HepG2 (cell line): ENCODE measurements around the gene BOLA3. TPM values are rescaled to one million over a fixed set of nuclear protein-coding genes. Genes with fewer than 3 reads are reported as not detected.

Source experiments
- ELF1 ChIP-seq: sonication (generic); formaldehyde crosslinking; IDR thresholded peaks from 2 replicates; pipeline ENCODE4 v1.4.0; 2020; ENCODE audit warnings: missing genetic modification reagents
- ERF ChIP-seq: IDR thresholded peaks from 2 replicates; pipeline ENCODE4 v1.6.1; 2018; ENCODE audit warnings: missing biosample characterization, missing genetic modification reagents
- HOXA3 ChIP-seq: sonication (generic); formaldehyde crosslinking; IDR thresholded peaks from 2 replicates; pipeline ENCODE4 v1.5.0; 2020; ENCODE audit warnings: missing genetic modification reagents
- HOXD1 ChIP-seq: sonication (generic); formaldehyde crosslinking; IDR thresholded peaks from 2 replicates; pipeline ENCODE4 v1.5.0; 2020; ENCODE audit warnings: missing genetic modification reagents
- MBD4 ChIP-seq: IDR thresholded peaks from 2 replicates; pipeline ENCODE4 v1.6.1; 2012; ENCODE audit warnings: low read length, inconsistent platforms, borderline replicate concordance
- SETDB1 ChIP-seq: sonication (generic); formaldehyde crosslinking; IDR thresholded peaks from 2 replicates; pipeline ENCODE4 v1.5.1; 2020; ENCODE audit warnings: missing genetic modification reagents, mild to moderate bottlenecking, borderline replicate concordance
- SOX6 ChIP-seq, 2 experiments: fragments of 450-650 bp in 1 of 2; sonication (generic) in 1 of 2; formaldehyde crosslinking in 1 of 2; IDR thresholded peaks; 2 replicates each; pipeline versions ENCODE4 v1.4.0 to v1.6.1; 2017 to 2020; ENCODE audit warnings: antibody characterized with exemption in 1 of 2, mild to moderate bottlenecking in 1 of 2, missing genetic modification reagents in 1 of 2
- SP5 ChIP-seq: IDR thresholded peaks from 2 replicates; pipeline ENCODE4 v1.6.1; 2016; ENCODE audit warnings: low read depth, borderline replicate concordance
- ZNF160 ChIP-seq: sonication (generic); formaldehyde crosslinking; IDR thresholded peaks from 2 replicates; pipeline ENCODE4 v1.8.0; 2022; ENCODE audit warnings: mild to moderate bottlenecking, inconsistent platforms, missing genetic modification reagents
- ZNF367 ChIP-seq: sonication (generic); formaldehyde crosslinking; IDR thresholded peaks from 2 replicates; pipeline ENCODE4 v1.4.0; 2020; ENCODE audit warnings: missing genetic modification reagents, borderline replicate concordance
- ZSCAN29 ChIP-seq: sonication (generic); formaldehyde crosslinking; conservative IDR thresholded peaks from 2 replicates; pipeline ENCODE4 v1.4.0; 2020; ENCODE audit warnings: mild to moderate bottlenecking, missing genetic modification reagents
- polyA plus RNA-seq, 8 experiments: library from polyadenylated mRNA; depleted of rRNA in 3 of 8; stranded (reverse) in 7 of 8; unstranded in 1 of 8; fragments of >200 nt; fragmentation: Illumina TruSeq in 4 of 8; extraction: Trizol in 4 of 8; gene quantifications; 2 replicates each; pipeline versions ENCODE4 v1.2.1 to v1.2.3, GENCODE V29; 2011 to 2016; ENCODE audit warnings: low read depth in 4 of 8, missing spikeins in 1 of 8, mixed read lengths in 1 of 8; ENCODE audit not compliant: insufficient read depth in 1 of 8
- total RNA-seq, 5 experiments: library from RNA; depleted of rRNA; stranded (reverse); fragments of >200 nt; fragmentation: Illumina TruSeq; extraction: Trizol; gene quantifications; 2 replicates each; pipeline ENCODE4 v1.2.3, GENCODE V29; 2016; ENCODE audit warnings: low read depth in 1 of 5
- TF ChIP-seq, protein P1 (sequence below): sonication (generic); formaldehyde crosslinking; IDR thresholded peaks from 2 replicates; pipeline ENCODE4 v1.5.0; 2020; ENCODE audit warnings: missing genetic modification reagents
- TF ChIP-seq, protein P2 (sequence below): sonication (generic); formaldehyde crosslinking; IDR thresholded peaks from 2 replicates; pipeline ENCODE4 v1.4.0; 2020; ENCODE audit warnings: mild to moderate bottlenecking, missing genetic modification reagents
- TF ChIP-seq, protein P3 (sequence below): sonication (generic); formaldehyde crosslinking; IDR thresholded peaks from 2 replicates; pipeline ENCODE4 v1.4.0; 2020; ENCODE audit warnings: mild to moderate bottlenecking, missing genetic modification reagents
- TF ChIP-seq, protein P4 (sequence below): IDR thresholded peaks from 2 replicates; pipeline ENCODE4 v1.6.1; 2016; ENCODE audit warnings: low read depth, control low read depth

Gene BOLA3
- total and polyA plus RNA-seq, 2 of the 13 experiments (the other 11 are each of a cell fraction or from before 2014, with no cell fraction given), result 89.7 to 170 TPM

DNA sequence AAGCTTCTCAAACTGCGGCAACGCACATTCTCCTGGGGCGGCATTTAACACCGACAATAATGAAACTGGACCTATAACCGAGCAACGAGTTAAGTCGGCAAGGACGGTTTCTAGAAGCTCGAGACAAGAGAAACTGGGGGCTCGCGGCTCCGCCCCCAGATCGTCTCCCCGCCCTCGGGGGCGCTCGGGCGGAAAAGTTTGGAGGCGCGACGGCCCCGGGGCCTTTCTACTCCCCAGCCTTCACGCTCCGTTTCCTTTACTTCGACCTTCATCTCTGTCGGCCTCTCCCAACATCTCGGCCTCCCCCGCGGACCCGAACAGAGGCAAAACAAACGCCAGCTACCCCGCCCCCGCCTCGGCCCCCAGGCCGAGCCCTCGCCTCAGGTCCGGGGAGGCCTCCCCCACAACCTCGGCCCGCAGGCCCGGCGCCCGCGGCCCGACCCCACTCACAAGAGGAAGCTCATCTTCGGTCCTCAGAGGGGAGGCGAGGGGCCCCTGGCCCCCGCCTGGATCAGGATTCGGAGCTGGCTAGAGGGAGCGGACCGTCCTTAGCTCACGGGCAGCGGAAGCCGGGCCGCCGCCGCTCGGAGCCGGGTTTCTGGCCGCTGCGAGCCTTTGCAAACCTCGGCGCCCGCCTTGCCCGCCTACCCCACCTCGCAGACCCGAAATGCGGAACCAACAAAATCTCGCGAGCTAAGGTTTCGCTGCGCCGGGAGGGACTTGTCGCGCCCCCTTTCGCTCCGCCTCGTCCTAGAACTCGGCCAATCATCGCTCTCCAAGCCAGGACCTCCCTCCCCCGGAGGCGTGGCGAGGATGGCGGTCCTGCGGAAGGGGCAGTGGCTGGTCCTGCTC is 30.7 kb upstream of the BOLA3 start, which contains the start of gene MOB1A (continued):
- TF ChIP-seq, protein P1, sequence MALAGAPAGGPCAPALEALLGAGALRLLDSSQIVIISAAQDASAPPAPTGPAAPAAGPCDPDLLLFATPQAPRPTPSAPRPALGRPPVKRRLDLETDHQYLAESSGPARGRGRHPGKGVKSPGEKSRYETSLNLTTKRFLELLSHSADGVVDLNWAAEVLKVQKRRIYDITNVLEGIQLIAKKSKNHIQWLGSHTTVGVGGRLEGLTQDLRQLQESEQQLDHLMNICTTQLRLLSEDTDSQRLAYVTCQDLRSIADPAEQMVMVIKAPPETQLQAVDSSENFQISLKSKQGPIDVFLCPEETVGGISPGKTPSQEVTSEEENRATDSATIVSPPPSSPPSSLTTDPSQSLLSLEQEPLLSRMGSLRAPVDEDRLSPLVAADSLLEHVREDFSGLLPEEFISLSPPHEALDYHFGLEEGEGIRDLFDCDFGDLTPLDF (CRISPR knock-in tag), result peak; percentile 76
- TF ChIP-seq SP5 (CRISPR knock-in tag) (peak; percentile 62; the same call in 1 of the 2 replicates), ERF (CRISPR knock-in tag) (peak; percentile 79), HOXD1 (CRISPR knock-in tag) (0 out of 2 replicates have a peak, but pooled peaks have one; percentile 63), HOXA3 (peak; percentile 47; the same call in 1 of the 2 replicates), ZSCAN29 (CRISPR knock-in tag) (peak; percentile 42; the same call in 1 of the 2 replicates), MBD4 (no peak), ELF1 (peak; percentile 95), ZNF160 (CRISPR knock-in tag) (0 out of 2 replicates have a peak, but pooled peaks have one; percentile 31), ZNF367 (CRISPR knock-in tag) (0 out of 2 replicates have a peak, but pooled peaks have one; percentile 9), SOX6 (IDR thresholded peaks at IDR 0.05) (no peak), SOX6 (CRISPR knock-in tag; IDR thresholded peaks at IDR 0.05) (peak; percentile 49), SETDB1 (CRISPR knock-in tag) (0 out of 2 replicates have a peak, but pooled peaks have one; percentile 49)
- TF ChIP-seq, protein P2, sequence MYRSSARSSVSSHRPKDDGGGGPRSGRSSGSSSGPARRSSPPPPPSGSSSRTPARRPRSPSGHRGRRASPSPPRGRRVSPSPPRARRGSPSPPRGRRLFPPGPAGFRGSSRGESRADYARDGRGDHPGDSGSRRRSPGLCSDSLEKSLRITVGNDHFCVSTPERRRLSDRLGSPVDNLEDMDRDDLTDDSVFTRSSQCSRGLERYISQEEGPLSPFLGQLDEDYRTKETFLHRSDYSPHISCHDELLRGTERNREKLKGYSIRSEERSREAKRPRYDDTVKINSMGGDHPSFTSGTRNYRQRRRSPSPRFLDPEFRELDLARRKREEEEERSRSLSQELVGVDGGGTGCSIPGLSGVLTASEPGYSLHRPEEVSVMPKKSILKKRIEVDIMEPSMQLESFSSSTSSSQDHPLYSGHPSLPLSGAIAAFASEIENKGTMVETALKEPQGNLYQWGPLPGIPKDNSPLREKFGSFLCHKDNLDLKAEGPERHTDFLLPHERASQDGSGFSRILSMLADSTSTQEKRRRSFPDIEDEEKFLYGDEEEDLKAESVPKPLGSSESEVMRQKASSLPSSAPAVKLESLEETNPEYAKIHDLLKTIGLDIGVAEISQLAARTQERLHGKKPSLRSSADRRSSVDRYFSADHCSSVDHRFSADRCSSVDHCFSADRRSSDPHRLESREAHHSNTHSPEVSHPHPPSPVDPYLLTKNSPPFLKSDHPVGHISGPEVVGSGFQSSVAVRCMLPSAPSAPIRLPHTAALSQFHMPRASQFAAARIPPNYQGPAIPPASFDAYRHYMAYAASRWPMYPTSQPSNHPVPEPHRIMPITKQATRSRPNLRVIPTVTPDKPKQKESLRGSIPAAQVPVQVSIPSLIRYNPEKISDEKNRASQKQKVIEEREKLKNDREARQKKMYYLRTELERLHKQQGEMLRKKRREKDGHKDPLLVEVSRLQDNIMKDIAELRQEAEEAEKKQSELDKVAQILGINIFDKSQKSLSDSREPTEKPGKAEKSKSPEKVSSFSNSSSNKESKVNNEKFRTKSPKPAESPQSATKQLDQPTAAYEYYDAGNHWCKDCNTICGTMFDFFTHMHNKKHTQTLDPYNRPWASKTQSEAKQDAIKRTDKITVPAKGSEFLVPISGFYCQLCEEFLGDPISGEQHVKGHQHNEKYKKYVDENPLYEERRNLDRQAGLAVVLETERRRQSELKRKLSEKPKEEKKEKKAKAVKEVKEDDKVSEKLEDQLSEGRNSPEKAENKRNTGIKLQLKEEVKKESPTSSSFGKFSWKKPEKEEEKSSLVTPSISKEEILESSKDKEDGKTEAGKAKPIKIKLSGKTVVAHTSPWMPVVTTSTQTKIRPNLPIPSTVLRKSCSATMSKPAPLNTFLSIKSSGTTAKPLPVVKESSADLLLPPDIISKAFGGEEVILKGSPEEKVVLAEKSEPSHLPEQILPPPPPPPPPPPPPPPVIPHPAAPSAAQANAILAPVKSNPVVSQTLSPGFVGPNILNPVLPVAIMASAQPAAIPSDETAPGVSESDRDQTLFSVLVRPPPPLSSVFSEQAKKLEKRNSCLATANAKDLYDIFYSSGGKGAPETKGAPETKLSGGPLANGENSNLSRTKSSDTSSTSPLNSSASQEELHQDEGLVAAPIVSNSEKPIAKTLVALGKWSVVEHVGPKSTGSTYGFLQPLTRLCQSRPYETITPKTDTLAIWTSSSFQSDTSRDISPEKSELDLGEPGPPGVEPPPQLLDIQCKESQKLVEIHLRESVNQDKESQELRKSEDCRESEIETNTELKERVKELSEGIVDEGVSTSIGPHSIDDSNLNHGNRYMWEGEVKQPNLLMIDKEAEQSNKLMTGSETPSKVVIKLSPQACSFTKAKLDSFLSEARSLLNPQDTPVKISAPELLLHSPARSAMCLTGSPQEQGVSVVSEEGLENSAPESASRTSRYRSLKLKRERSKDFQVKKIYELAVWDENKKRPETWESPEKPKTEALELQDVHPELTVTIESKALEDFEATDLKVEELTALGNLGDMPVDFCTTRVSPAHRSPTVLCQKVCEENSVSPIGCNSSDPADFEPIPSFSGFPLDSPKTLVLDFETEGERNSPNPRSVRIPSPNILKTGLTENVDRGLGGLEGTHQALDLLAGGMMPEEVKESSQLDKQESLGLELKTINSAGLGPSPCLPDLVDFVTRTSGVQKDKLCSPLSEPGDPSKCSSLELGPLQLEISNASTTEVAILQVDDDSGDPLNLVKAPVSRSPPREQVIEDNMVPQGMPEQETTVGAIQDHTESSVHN, result no peak
- TF ChIP-seq, protein P3, sequence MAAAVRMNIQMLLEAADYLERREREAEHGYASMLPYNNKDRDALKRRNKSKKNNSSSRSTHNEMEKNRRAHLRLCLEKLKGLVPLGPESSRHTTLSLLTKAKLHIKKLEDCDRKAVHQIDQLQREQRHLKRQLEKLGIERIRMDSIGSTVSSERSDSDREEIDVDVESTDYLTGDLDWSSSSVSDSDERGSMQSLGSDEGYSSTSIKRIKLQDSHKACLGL, result peak; percentile 13; the same call in 1 of the 2 replicates
- TF ChIP-seq, protein P4, sequence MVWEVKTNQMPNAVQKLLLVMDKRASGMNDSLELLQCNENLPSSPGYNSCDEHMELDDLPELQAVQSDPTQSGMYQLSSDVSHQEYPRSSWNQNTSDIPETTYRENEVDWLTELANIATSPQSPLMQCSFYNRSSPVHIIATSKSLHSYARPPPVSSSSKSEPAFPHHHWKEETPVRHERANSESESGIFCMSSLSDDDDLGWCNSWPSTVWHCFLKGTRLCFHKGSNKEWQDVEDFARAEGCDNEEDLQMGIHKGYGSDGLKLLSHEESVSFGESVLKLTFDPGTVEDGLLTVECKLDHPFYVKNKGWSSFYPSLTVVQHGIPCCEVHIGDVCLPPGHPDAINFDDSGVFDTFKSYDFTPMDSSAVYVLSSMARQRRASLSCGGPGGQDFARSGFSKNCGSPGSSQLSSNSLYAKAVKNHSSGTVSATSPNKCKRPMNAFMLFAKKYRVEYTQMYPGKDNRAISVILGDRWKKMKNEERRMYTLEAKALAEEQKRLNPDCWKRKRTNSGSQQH, result 0 out of 2 replicates have a peak, but pooled peaks have one; percentile 25
